Natural killer cell (primary cell): ENCODE data around the gene CCDC91. TPM values are rescaled to one million over a fixed set of nuclear protein-coding genes. Genes with fewer than 3 reads are reported as not detected.
A peak's percentile ranks its signal among the peaks of the same experiment; 100 is the strongest.

Experiments used
- ATAC-seq, 3 donors: fragments of 150-1000 bp in 2 of 3; fragments of 200-7000 bp in 1 of 3; cut with Tn5 transposase; 1 replicate in 1 of 3; 2 replicates in 2 of 3; pipeline ENCODE4 v1.10.0; 2021; ENCODE audit warnings: mild to moderate bottlenecking in 2 of 3, moderate library complexity in 2 of 3
- DNase-seq, 2 donors: peaks; one replicate each; pipeline versions ENCODE4 v3.0.0 to v3.0.0-alpha.2; 2013 to 2021; ENCODE audit warnings: mixed read lengths in 1 of 2
- H3K27ac ChIP-seq: one replicate; pipeline ENCODE4 v1.5.1; 2013; ENCODE audit warnings: mild to moderate bottlenecking, low read length
- H3K27me3 ChIP-seq: one replicate; pipeline ENCODE4 v1.6.1; 2013; ENCODE audit warnings: low read length; ENCODE audit not compliant: control insufficient read depth, insufficient read depth
- H3K36me3 ChIP-seq: one replicate; pipeline ENCODE4 v1.6.1; 2013; ENCODE audit warnings: low read length; ENCODE audit not compliant: control insufficient read depth, insufficient read depth
- H3K4me1 ChIP-seq: one replicate; pipeline ENCODE4 v1.6.1; 2013; ENCODE audit warnings: low read length; ENCODE audit not compliant: control insufficient read depth, insufficient read depth
- H3K4me3 ChIP-seq: one replicate; pipeline ENCODE4 v1.5.1; 2013; ENCODE audit warnings: low read length
- H3K9me3 ChIP-seq: one replicate; pipeline ENCODE4 v1.6.1; 2013; ENCODE audit warnings: low read length; ENCODE audit not compliant: control insufficient read depth, insufficient read depth
- H3K27ac Mint-ChIP-seq, 2 donors: one replicate each; pipeline ENCODE4 v1.8.0; 2022; ENCODE audit warnings: mild to moderate bottlenecking in 2 of 2, mixed read lengths in 2 of 2, moderate library complexity in 1 of 2
- H3K27me3 Mint-ChIP-seq, 2 donors: one replicate each; pipeline ENCODE4 v1.8.0; 2022; ENCODE audit warnings: low read depth in 2 of 2, mixed read lengths in 2 of 2
- H3K36me3 Mint-ChIP-seq: one replicate; pipeline ENCODE4 v1.8.0; 2022; ENCODE audit warnings: mixed read lengths
- H3K4me1 Mint-ChIP-seq, 2 donors: one replicate each; pipeline ENCODE4 v1.8.0; 2022; ENCODE audit warnings: mixed read lengths in 2 of 2
- H3K4me3 Mint-ChIP-seq: one replicate; pipeline ENCODE4 v1.8.0; 2022; ENCODE audit warnings: mild to moderate bottlenecking, moderate library complexity, mixed read lengths
- H3K9me3 Mint-ChIP-seq, 2 donors: one replicate each; pipeline ENCODE4 v1.8.0; 2022; ENCODE audit warnings: mixed read lengths in 2 of 2
- CTCF ChIP-seq: fragments of 200-600 bp; IDR thresholded peaks from one replicate; pipeline ENCODE4 v1.8.0; 2022; ENCODE audit warnings: antibody characterized with exemption
- WGBS: methylation state at CpG from one replicate; pipeline ENCODE4 v1.1.7; 2013; ENCODE audit warnings: missing lambda C conversion rate; ENCODE audit not compliant: insufficient coverage; 5-methylcytosine and 5-hydroxymethylcytosine counted together
- intact Hi-C: fragments of 100-400 bp; cut with micrococcal nuclease; formaldehyde crosslinking; loops from one replicate; pipeline ENCODE4 v1.14.2; 2022
- total RNA-seq, 4 donors: library from RNA; stranded (reverse); fragments of 120-200 nt in 1 of 4; gene quantifications; one replicate each; pipeline versions ENCODE4 v1.2.3 to v1.2.4, GENCODE V29; 2013 to 2022

CCDC91 gene
- total RNA-seq, 3 donors from 2014 or later (not counting 1 experiment from before 2014, with no cell fraction given) = 48.8 to 65.8 (median 60.2) TPM

- Mint-ChIP-seq H3K27ac (no peak overlapping the region), H3K27me3 (peaks cover 18 to 28% of the 10 kb centered on the region in 2 donors), H3K36me3 (no peaks in the 10 kb centered on the region), H3K4me1 (peaks cover 0 to 5% of the 10 kb centered on the region in 2 donors), H3K4me3 (no peak overlapping the region), H3K9me3 (no peaks in the 10 kb centered on the region)
- WGBS = 92% methylated on average over 1 of the region's 1 CpG
- intact Hi-C loops = no loop called here
- TF ChIP-seq CTCF = no peak
- H3K9me3 ChIP-seq = no peaks in the 10 kb centered on the region
- no peak overlapping the region for H3K4me3 ChIP-seq
- DNase-seq (no peak), ATAC-seq (no peak)
- no peak overlapping the region for H3K27ac ChIP-seq
- H3K4me1 ChIP-seq = no peaks in the 10 kb centered on the region
- H3K36me3 ChIP-seq = no peaks in the 10 kb centered on the region
- H3K27me3 ChIP-seq = no peaks in the 10 kb centered on the region
Measured at GRCh38 chr12:28184375-28184774, 5.9 kb upstream of the CCDC91 start.

- ATAC-seq = no peak
- TF ChIP-seq CTCF = no peak
Measured at GRCh38 chr12:28186500-28186899, 3.8 kb upstream of the CCDC91 start.

GRCh38 chr12:28189784-28190320 is 404 bp upstream of the CCDC91 start:
- Histone ChIP-seq H3K4me3 (peak overlapping the region; percentile 59), H3K36me3 (no peaks in the 10 kb centered on the region), H3K27me3 (no peaks in the 10 kb centered on the region), H3K9me3 (no peaks in the 10 kb centered on the region), H3K4me1 (peaks cover 24% of the 10 kb centered on the region), H3K27ac (peak overlapping the region; percentile 88)
- TF ChIP-seq CTCF = no peak
- peak in 1 of 2 donors; percentile 54 for DNase-seq
- H3K36me3 Mint-ChIP-seq = no peaks in the 10 kb centered on the region
- no peak for ATAC-seq
- peaks cover 35 to 47% of the 10 kb centered on the region in 2 donors for H3K4me1 Mint-ChIP-seq
- H3K27ac Mint-ChIP-seq = peak overlapping the region; percentile 96 to 99
- 66% methylated on average over 8 of the region's 9 CpGs for WGBS
- peaks cover 4 to 8% of the 10 kb centered on the region in 2 donors for H3K27me3 Mint-ChIP-seq
- intact Hi-C loops = loop anchor here (2.0 kb wide), 1 partner anchor 33 kb away; no protein-coding TSS in a partner anchor
- H3K4me3 Mint-ChIP-seq = peak overlapping the region; percentile 96
- no peaks in the 10 kb centered on the region for H3K9me3 Mint-ChIP-seq

More at GRCh38 chr12:28186500-28186899, 3.8 kb upstream of the CCDC91 start:
- Mint-ChIP-seq H3K27ac (no peak overlapping the region), H3K27me3 (peaks cover 18% of the 10 kb centered on the region in 2 donors), H3K36me3 (no peaks in the 10 kb centered on the region), H3K9me3 (no peaks in the 10 kb centered on the region), H3K4me1 (peaks cover 12 to 21% of the 10 kb centered on the region in 2 donors), H3K4me3 (no peak overlapping the region)
- Histone ChIP-seq H3K27me3 (no peaks in the 10 kb centered on the region), H3K4me3 (no peak overlapping the region), H3K36me3 (no peaks in the 10 kb centered on the region), H3K9me3 (no peaks in the 10 kb centered on the region), H3K27ac (no peak overlapping the region), H3K4me1 (peaks cover 13% of the 10 kb centered on the region)
- WGBS = 100% methylated on average over 2 of the region's 2 CpGs
- intact Hi-C loops = no loop called here
- DNase-seq = no peak
